ENCODE data around the gene MPP2.
"Not testable (repeated sequence)": the region's sequence is repeated elsewhere in the genome, so short reads cannot be mapped to it uniquely, and the experiment has no call there.

Gene MPP2

GRCh38 chr17:43927929-43928328 lies 20.6 kb upstream of the MPP2 start:
- DNase-seq = not testable (repeated sequence)

GRCh38 chr17:43927060-43927864 lies 19.9 kb upstream of the MPP2 start:
- no peak for DNase-seq

- no peak for DNase-seq
Measured at GRCh38 chr17:43924558-43924957, 17.2 kb upstream of the MPP2 start.

GRCh38 chr17:43920500-43921095 lies 13.3 kb upstream of the MPP2 start:
- no peak for DNase-seq

- DNase-seq = no peak
Measured at GRCh38 chr17:43918026-43918389, 10.7 kb upstream of the MPP2 start.

GRCh38 chr17:43917348-43918025 lies 10.2 kb upstream of the MPP2 start:
- DNase-seq = peak; percentile 47 to 56

GRCh38 chr17:43917016-43917347 lies 9.6 kb upstream of the MPP2 start:
- no peak for DNase-seq

- DNase-seq = no peak
Measured at GRCh38 chr17:43916385-43916784, 9.0 kb upstream of the MPP2 start.

GRCh38 chr17:43915559-43915958 lies 8.2 kb upstream of the MPP2 start:
- DNase-seq = no peak

GRCh38 chr17:43914451-43914850 lies 7.1 kb upstream of the MPP2 start:
- no peak for DNase-seq

GRCh38 chr17:43913584-43913983 lies 6.2 kb upstream of the MPP2 start:
- no peak for DNase-seq

GRCh38 chr17:43912635-43913304 lies 5.4 kb upstream of the MPP2 start:
- no peak for DNase-seq

GRCh38 chr17:43911904-43912303 lies 4.6 kb upstream of the MPP2 start:
- DNase-seq = no peak

GRCh38 chr17:43909537-43910231 lies 2.3 kb upstream of the MPP2 start:
- DNase-seq = no peak

GRCh38 chr17:43907998-43908721 lies 824 bp upstream of the MPP2 start:
- DNase-seq = peak; percentile 47 to 64

GRCh38 chr17:43906951-43907424 lies 348 bp downstream of the MPP2 start:
- DNase-seq = no peak

- peak; percentile 34 to 48 for DNase-seq
Measured at GRCh38 chr17:43905985-43906852, 1.1 kb downstream of the MPP2 start.

- no peak for DNase-seq
Measured at GRCh38 chr17:43905400-43905984, 1.8 kb downstream of the MPP2 start.

- no peak for DNase-seq
Measured at GRCh38 chr17:43901861-43902589, 5.3 kb downstream of the MPP2 start.

All from activated CD4-positive, alpha-beta T cell treated with anti-CD3 and anti-CD28 coated beads, Interleukin-2, amount 50 U/mL, for 48 hours (primary cell).